Right ventricle myocardium superior (tissue), 1 donor: ENCODE measurements around the gene MOAP1. TPM values are rescaled to one million over a fixed set of nuclear protein-coding genes. Genes with fewer than 3 reads are reported as not detected.
"Not testable (repeated sequence)": the region's sequence is repeated elsewhere in the genome, so short reads cannot be mapped to it uniquely, and the experiment has no call there.

ENCODE experiments used
- ATAC-seq: fragments of 200-7000 bp; cut with Tn5 transposase; one replicate; pipeline ENCODE4 v1.9.1; 2020; ENCODE audit warnings: mild to moderate bottlenecking; ENCODE audit not compliant: poor library complexity
- DNase-seq: peaks from one replicate; pipeline ENCODE4 v3.0.0-alpha.2; 2020
- intact Hi-C: fragments of 100-400 bp; cut with DNase I; formaldehyde crosslinking; loops from one replicate; pipeline ENCODE4 v1.11.2; 2022
- total RNA-seq: library from RNA; stranded (reverse); fragmentation: NEBNext Ultra II Directional; extraction: Animal tissue kit (Norgen Biotek cat#: 25700); gene quantifications from one replicate; pipeline ENCODE4 v1.2.1, GENCODE V29; 2021
- donor health status: DM: no; HTN: yes; CAD: no; lungs with severe emphysema.

Gene MOAP1
- total RNA-seq, 1 donor from 2014 or later = 55.9 TPM

DNA sequence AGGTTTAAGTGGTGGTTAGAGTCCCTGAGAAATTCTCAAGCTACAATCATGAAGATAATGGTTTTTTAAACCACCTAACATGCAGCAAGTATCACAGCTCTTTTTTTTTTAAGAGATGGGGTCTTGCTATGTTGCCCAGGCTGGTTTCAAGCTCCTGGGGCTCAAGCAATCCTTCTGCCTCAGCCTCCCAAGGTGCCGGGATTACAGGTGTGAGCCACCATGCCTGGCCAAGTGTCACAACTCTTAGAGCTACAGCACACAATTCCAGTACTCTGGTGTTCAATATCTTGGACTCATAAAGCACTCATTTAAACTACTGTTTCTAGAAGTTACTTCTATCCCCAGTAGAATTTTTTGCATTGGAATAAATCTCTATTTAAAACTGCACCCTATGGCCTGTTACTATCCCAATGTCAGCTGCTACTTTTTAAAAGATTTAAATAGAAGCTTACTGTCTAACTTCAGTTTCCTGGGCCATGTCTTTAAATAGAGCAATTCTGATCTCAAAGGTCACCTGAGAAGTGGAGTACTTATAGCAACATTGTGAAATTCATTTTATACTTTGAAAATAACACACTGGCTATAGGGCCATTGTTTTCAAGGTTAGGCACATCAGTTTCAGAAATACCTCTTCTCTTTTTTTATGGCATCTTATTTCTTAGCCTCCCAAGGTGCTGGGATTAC, 10.8 kb upstream of the MOAP1 start:
- ATAC-seq (peak; percentile 71), DNase-seq (no peak)
- intact Hi-C loops = no loop called here

- intact Hi-C loops = no loop called here
- no peak for DNase-seq
Measured at GRCh38 chr14:93186956-93187355, 2.3 kb upstream of the MOAP1 start.

DNA sequence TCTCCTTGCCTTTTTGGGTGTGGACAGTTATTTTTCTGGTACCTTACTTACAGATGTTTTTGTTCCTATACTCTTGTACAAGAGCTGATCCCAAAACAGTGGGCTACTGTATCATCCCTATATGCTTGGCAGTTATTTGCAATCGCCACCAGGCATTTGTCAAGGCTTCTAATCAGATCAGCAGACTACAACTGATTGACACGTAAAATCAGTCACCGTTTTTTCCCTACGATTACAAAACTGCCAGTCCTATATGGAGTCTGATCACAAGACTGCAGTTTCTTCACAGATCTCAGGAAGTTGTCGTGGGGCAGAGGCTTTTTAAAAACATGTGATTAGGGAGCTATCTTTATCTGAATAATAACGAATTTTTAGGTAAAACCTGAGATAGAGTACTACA, 1.8 kb upstream of the MOAP1 start:
- no peak for DNase-seq
- intact Hi-C loops = no loop called here
- no peak for ATAC-seq

More at GRCh38 chr14:93186956-93187355, 2.3 kb upstream of the MOAP1 start:
- ATAC-seq = no peak

DNA sequence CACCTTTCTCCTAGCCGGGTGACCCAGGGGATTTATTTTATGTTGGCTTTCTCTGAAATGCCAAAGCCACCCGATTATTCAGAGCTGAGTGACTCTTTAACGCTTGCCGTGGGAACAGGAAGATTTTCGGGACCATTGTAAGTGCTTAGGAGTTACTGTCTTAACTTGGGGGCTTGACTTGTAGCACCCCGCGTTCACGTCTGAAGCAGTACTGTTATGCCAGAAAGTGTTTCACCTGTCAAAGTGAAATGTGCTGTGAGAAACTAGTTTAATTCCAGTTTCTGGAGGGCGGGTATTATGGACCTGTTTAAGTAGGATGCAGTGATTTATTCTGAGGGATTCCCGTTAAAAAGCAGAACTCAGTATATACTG, 638 bp upstream of the MOAP1 start:
- ATAC-seq = no peak
- no peak for DNase-seq
- intact Hi-C loops = no loop called here

GRCh38 chr14:93183596-93184317, 940 bp downstream of the MOAP1 start:
- ATAC-seq (no peak), DNase-seq (no peak)
- intact Hi-C loops = no loop called here

- no peak for ATAC-seq
- DNase-seq = no peak
- intact Hi-C loops = no loop called here
Measured at GRCh38 chr14:93175492-93175891, 9.2 kb downstream of the MOAP1 start.

GRCh38 chr14:93174731-93175130, 10.0 kb downstream of the MOAP1 start:
- DNase-seq, intact Hi-C loops, ATAC-seq: not testable (repeated sequence)

DNA sequence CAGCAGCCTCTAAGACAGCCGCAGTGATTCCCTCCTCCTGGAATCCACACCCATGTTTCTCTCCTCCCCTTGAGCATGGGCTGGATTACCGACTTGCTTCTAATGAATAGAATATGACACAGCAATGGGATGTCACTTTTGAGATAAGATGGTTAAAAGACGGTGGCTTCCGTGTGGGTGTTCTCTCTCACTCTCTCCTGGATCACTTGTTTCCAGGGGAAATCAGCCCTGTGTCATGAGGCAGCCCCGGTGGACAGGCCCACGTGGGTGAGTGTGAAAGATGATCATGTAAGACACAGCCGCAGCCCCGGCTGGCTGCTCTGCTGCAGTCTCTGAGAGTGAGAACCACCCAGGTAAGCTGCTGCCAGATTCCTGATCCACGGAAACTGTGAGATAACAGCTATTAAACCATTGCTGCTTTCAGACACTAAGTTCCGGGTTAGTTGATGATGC, 10.7 kb downstream of the MOAP1 start:
- DNase-seq = no peak
- intact Hi-C loops = no loop called here
- no peak for ATAC-seq

DNA sequence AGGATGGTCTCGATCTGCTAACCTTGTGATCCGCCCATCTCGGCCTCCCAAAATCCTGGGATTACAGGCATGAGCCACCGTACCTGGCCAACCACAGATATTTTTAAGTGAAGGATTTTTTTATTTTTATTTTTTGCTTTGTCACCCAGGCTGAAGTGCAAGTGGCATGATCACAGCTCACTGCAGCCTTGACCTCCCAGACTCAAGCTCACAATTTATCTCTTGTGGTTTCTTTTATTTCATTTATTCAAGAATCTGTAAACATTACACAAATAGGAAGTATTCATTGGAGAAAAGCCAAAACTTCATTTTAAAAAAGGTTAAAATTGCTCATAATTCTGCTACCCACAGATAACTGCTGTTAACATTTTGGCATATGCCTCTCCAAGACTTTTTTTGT, 13.3 kb downstream of the MOAP1 start:
- DNase-seq (no peak), ATAC-seq (no peak)
- intact Hi-C loops = no loop called here

DNA sequence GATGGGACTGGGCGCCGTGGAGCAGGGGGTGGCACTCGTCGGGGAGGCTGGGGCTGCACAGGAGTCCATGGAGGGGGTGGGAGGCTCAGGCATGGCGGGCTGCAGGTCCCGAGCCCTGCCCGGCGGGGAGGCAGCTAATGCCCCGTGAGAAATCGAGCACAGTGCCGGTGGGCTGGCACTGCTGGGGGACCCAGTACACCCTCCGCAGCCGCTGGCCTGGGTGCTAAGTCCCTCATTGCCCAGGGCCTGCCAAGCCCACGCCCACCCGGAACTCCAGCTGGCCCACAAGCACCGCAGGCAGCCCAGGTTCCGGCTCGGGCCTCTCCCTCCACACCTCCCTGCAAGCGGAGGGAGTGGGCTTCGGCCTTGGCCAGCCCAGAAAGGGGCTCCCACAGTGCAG, 14.6 kb downstream of the MOAP1 start:
- DNase-seq, ATAC-seq, intact Hi-C loops: not testable (repeated sequence)

GRCh38 chr14:93169619-93170018, 15.1 kb downstream of the MOAP1 start:
- ATAC-seq, intact Hi-C loops, DNase-seq: not testable (repeated sequence)

DNA sequence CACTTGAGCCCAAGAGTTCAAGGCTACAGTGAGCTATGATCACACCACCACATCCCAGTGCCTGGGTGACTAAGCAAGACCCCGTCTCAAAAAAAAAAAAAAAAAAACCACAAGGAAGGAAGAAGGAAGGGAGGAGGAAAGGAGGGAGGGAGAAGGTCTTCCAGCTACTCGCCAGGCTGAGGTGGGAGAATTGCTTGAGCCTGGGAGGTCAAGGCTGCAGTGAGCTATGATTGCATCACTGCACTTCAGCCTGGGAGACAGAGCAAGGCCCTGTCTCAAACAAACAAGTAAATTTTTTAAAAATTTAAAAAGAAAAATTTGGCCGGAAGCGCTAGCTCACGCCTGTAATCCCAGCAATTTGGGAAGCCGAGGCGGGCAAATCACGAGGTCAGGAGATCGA, 16.1 kb downstream of the MOAP1 start:
- intact Hi-C loops, ATAC-seq, DNase-seq: not testable (repeated sequence)

- intact Hi-C loops, ATAC-seq, DNase-seq: not testable (repeated sequence)
Measured at GRCh38 chr14:93165271-93166265, 19.1 kb downstream of the MOAP1 start.

- DNase-seq (no peak), ATAC-seq (no peak)
- intact Hi-C loops = no loop called here
Measured at GRCh38 chr14:93163564-93163963, 21.1 kb downstream of the MOAP1 start.

GRCh38 chr14:93161411-93161940, 23.2 kb downstream of the MOAP1 start:
- no peak for DNase-seq
- ATAC-seq = no peak
- intact Hi-C loops = no loop called here

- ATAC-seq (no peak), DNase-seq (no peak)
- intact Hi-C loops = no loop called here
Measured at GRCh38 chr14:93160353-93160801, 24.3 kb downstream of the MOAP1 start.

GRCh38 chr14:93159625-93160352, 24.9 kb downstream of the MOAP1 start:
- DNase-seq, ATAC-seq, intact Hi-C loops: not testable (repeated sequence)

- intact Hi-C loops, ATAC-seq, DNase-seq: not testable (repeated sequence)
Measured at GRCh38 chr14:93158349-93158748, 26.3 kb downstream of the MOAP1 start.
